ENCODE results near the gene ERGIC3. TPM values are rescaled to one million over a fixed set of nuclear protein-coding genes. Genes with fewer than 3 reads are reported as not detected.

ERGIC3 gene
- total and polyA plus RNA-seq, 2 of the 13 experiments (the other 11 are each of a cell fraction or from before 2014, with no cell fraction given): 407 to 670 TPM

GRCh38 chr20:35600993-35601973 is 59.4 kb downstream of the ERGIC3 start (continued):
- TF ChIP-seq ZBTB4 (CRISPR knock-in tag; IDR thresholded peaks at IDR 0.05; ENCODE audit: borderline replicate concordance) (no peak), ELF4 (CRISPR knock-in tag; IDR thresholded peaks at IDR 0.05; ENCODE audit: borderline replicate concordance) (no peak), TBX2 (CRISPR knock-in tag; IDR thresholded peaks at IDR 0.05; ENCODE audit: borderline replicate concordance) (peak; percentile 16; the same call in 1 of the 2 replicates), DBP (CRISPR knock-in tag; IDR thresholded peaks at IDR 0.05; ENCODE audit: not compliant biosample characterization) (peak; percentile 53), THAP7 (CRISPR knock-in tag; IDR thresholded peaks at IDR 0.05) (no peak), REPIN1 (CRISPR knock-in tag; IDR thresholded peaks at IDR 0.05; ENCODE audit: borderline replicate concordance, low read depth) (no peak), DMAP1 (CRISPR knock-in tag; IDR thresholded peaks at IDR 0.05) (no peak), SOX13 (IDR thresholded peaks at IDR 0.05) (no peak), SOX13 (CRISPR knock-in tag; conservative IDR thresholded peaks at IDR 0.05 in 1 of 2, IDR thresholded peaks at IDR 0.05 in 1 of 2) (no peak), POLR2AphosphoS5 (IDR thresholded peaks at IDR 0.05; ENCODE audit: low read depth, low read length) (no peak), E2F2 (CRISPR knock-in tag; IDR thresholded peaks at IDR 0.05; ENCODE audit: borderline replicate concordance) (no peak), PAX8 (CRISPR knock-in tag; IDR thresholded peaks at IDR 0.05; ENCODE audit: borderline replicate concordance) (no peak), FOXP4 (CRISPR knock-in tag; IDR thresholded peaks at IDR 0.05) (peak; percentile 27; the same call in 1 of the 2 replicates), ZNF3 (CRISPR knock-in tag; IDR thresholded peaks at IDR 0.05) (no peak), ZBTB42 (CRISPR knock-in tag; IDR thresholded peaks at IDR 0.05) (no peak), MAF1 (CRISPR knock-in tag; IDR thresholded peaks at IDR 0.05; ENCODE audit: borderline replicate concordance) (no peak), ZNF597 (CRISPR knock-in tag; IDR thresholded peaks at IDR 0.05) (no peak), ZNF891 (CRISPR knock-in tag; IDR thresholded peaks at IDR 0.05) (no peak)
